GM12873 (cell line): ENCODE data around the gene PSMB3.

Experiments
- CTCF ChIP-seq: IDR thresholded peaks from 2 replicates; pipeline ENCODE4 v1.5.1; 2012; ENCODE audit warnings: low read depth, mild to moderate bottlenecking, moderate library complexity, low read length, control low read depth; ENCODE audit not compliant: insufficient read depth; ENCODE audit errors: missing control alignments

The PSMB3 gene

GRCh38 chr17:38706505-38707216 is 45.9 kb upstream of the PSMB3 start:
- TF ChIP-seq CTCF = no peak

- no peak for TF ChIP-seq CTCF
Observed at GRCh38 chr17:38707678-38708351, 44.7 kb upstream of the PSMB3 start.

- TF ChIP-seq CTCF = no peak
Observed at GRCh38 chr17:38709104-38709820, 43.3 kb upstream of the PSMB3 start.

GRCh38 chr17:38709864-38710603 is 42.5 kb upstream of the PSMB3 start:
- no peak for TF ChIP-seq CTCF

- no peak for TF ChIP-seq CTCF
Observed at GRCh38 chr17:38710604-38710962, 42.0 kb upstream of the PSMB3 start.

- TF ChIP-seq CTCF = no peak
Observed at GRCh38 chr17:38710985-38711384, 41.6 kb upstream of the PSMB3 start.

- TF ChIP-seq CTCF = no peak
Observed at GRCh38 chr17:38711792-38712571, 40.6 kb upstream of the PSMB3 start.
